ENCODE data around the gene CILP.
"Not testable (repeated sequence)": the region's sequence is repeated elsewhere in the genome, so short reads cannot be mapped to it uniquely, and the experiment has no call there.

CILP gene

DNA sequence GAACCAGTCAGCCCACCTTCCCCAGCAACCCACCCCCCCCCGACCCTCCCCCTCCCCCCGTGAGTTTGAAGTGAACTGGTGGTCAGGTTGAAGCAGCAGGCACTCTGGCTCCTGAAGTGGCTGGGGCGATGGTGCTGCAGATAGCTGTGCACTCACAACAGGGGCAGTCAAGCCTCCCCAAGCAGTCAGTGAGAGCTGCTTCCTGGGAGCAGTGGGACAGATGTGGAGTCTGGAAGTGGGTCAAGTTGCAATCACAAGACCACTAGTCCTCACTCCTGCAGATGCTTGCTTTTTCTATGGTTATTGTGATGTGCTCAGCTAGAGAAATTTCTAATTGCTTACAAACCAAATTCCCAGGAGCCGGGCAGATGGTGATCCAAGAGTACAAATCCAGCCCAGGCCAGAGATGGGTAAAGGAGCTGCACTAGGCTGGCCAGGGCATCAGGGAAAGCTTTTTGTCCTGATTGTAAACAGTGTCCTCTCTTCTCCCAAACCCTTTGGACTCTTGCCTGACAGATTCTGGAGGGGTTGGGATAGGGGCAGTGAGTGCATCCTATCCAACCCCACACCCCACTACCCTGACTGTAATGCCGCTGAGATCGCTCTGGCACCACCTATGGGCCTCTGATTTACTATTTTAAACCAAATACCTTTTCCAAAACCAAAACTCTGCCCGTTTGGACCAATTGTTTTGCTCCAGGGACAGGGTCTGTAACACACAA is 16.3 kb downstream of the CILP start:
- no peak for DNase-seq

DNA sequence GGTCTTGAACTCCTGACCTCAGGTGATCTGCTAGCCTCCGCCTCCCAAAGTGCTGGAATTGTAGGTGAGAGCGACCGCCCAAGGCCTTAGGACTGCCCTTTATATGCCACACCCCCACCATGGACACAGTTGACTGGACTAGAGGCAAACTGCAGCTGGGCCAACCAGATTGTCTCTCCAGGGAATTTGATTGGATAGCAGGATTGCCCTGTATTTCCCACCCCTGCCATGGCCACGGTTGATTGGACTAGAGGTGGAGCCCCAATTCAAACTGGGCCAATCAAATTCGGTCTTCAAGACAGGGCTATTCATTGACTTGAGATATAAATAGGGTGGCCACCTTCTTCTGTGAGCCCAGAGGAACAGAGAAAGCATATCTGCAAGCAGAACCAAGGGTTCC is 19.3 kb downstream of the CILP start:
- no peak for DNase-seq

DNA sequence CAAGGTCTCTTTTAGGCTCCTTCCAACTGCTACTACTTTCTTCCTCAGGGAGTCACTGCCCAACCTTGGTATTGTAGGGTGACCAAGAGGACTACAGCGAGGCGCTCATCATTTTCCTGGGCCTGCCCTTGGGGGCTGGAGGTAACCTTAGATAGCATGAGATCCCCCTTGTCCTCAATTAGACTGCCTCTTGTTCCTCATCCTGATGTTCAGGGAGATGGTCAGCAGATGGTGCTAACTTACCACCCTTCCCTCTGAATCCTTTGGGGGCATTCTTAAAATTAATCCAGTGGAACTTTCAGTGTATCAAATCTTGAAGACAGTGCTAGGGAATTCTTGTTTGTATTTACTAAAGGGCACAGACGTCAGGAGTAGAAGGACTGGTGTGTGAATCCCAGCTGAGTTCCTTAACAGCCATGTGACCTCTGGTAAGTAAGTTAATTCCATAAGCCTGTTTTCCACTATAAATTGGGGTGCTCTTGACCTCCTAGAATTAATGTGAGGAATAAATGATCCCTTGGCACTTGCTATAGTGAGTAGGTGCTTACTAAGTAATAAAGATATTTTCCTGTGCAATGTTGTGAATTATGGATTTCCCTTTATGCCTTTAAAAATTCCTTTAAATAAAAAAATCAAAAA is 22.1 kb downstream of the CILP start:
- DNase-seq, result peak in 1 of 2 donors; percentile 16

DNA sequence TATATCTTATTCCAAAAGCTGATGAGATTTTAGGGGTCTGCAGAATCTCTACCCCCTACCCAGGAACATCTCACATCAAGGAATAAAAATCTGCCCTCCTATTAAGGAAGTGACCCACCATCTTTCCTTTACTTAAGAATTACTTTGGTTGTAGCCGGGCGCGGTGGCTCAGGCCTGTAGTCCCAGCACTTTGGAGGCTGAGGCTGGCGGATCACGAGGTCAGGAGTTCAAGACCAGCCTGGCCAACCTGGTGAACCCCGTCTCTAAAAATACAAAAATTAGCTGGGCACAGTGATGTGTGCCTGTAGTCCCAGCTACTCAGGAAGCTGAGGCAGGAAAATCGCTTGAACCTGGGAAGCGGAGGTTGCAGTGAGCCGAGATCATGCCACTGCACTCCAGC is 22.8 kb downstream of the CILP start:
- not testable (repeated sequence) for DNase-seq

DNA sequence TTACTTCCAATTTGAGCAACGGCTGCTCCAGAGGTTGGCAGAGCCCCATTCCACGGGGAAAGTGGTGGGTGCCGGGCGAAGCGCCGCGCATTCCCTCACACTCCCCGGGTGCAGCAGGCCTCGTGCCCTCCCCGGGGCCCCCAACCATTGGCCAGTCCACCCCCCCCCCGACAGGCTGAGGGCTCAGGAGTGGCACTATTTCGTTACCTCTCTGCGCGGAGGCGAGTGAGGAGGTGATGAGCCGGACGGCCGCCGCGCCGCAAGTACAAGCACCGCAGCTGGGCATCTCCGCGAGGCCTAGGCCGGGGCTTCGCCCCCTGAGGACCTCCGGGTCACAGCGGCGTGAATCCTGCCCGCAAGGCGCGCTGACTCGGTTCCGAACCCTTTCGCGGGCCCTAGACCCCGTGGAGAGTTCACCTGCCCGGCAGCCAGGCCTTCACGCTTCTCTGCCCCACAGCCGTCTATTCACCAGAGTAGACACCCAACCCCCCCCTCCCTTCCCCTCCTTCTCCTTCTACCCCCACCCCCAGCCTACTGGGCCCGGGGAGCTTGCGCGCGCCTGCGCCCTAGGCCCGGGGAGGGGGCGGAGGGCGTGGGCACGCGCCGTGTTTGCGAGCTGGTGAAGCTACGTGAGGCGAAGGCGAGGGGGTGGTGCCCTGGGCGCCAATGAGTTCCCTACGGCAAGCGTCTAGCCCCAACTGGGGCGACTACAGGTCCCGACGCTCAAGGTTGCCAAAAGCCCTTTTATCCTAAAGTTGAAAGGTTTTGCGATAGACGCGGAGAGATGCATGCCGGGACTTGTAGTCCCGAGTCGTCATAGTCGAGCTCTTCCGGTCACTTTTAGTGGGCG is 26.2 kb downstream of the CILP start, which contains the start of gene CLPX:
Gene CLPX (minus strand): TSS at position 475 of the 850 bp plus-strand sequence. CDS start 189 bp downstream, at position 286.
- peak; percentile 93 to 96 for DNase-seq

DNA sequence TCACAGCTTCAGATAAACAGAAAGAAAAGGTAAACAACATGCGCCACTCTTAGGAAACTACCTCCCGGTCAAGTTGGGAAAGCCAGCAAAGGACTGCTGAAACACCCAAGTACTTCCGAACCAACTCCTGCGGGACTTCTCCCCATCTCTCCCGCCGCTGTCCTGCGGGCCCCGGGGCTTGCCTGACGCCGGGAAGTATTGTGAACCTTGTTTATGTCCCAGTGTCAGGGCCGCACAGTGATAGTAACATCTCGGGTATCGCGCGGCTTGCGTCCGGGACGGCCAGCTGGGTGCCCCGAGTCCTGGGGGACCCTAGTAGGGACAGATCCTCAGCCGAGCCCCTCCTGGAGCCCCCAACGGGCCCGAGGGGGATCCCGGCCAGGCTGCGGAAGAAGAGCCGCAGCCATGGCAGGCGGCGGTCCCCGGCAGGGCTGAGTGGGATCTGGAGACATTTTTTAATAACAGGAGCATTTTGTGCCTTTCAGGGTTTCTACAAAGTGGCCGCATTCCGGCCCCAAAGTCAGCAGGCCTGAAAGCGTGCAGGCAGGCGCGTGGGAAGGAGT is 26.9 kb downstream of the CILP start:
- peak; percentile 16 to 34 for DNase-seq

DNA sequence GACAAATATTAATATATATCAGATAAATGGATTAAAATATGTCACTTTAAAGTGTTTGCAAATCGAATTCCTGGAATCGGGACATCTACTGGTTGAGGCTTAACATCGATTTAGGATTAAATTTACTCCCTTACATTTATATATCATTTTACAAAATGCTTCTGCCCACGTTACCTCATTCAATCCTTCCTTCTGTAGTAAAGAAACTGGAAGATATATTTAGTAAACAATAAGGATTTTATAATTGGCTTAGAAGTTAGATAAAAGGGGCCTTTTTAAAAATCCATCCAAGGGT is 27.5 kb downstream of the CILP start:
- no peak for DNase-seq

DNA sequence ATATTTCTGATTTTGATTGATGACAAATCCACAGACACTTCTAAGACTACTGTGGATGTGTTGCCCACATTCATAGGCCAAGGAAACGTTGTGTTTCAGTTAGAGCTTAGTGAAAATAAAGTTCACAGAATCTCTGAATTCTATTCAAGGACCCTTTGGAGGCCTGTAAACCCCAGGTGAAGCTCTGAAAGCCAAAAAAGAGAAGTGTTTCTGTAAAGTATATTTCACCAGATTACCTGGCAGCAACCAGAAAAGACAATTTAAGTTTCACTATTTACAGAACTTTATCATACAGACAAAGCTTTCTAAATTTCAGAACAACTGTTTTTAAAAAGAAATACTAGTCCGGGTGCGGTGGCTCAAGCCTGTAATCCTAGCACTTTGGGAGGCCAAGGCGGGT is 28.7 kb downstream of the CILP start:
- no peak for DNase-seq

DNA sequence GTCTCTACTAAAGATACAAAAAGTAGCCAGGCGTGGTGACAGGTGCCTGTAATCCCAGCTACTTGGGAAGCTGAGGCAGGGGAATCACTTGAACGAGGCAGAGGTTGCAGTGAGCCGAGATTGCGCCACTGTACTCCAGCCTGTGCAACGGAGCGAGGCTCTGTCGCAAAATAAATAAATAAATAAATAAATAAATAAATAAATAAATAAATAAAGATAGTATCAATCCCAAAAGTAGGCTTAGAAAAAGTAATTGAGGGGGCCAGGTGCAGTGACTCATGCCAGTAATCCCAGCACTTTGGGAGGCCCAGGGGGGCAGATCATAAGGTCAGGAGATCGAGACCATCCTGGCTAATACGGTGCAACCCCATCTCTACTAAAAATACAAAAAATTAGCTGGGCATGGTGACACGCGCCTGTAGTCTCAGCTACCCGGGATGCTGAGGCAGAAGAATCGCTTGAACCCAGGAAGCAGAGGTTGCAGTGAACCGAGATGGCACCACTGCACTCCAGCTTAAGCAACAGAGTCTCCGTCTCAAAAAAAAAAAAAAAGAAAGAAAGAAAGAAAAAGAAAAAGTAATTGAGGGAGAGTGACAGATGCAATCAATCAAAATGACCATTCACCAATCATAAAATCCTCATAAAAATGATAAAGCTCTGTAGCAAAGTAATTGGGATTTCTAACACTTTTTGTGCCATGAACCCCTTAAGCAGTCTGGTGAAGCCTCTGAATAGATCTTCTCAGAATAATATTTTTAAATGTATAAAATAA is 29.5 kb downstream of the CILP start:
- DNase-seq, result not testable (repeated sequence)

DNA sequence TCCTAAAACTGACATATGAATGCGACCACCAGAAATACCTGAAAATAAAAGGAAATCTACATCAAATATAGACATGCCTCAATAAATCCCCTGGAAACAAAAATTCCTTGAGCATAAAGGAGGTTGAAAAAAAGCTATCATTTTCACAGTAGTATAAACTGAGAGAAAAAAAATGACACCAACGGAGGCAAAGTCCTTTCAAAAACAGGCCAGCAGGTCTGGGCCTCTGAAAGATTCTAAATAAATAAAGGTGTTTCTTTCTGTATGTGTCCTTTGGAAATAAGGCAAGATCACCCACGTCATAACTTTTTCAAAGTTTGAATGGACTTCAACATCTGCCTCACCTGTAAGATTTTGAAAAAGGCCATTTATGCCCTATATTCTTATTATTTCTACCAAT is 31.1 kb downstream of the CILP start:
- DNase-seq, result no peak

DNA sequence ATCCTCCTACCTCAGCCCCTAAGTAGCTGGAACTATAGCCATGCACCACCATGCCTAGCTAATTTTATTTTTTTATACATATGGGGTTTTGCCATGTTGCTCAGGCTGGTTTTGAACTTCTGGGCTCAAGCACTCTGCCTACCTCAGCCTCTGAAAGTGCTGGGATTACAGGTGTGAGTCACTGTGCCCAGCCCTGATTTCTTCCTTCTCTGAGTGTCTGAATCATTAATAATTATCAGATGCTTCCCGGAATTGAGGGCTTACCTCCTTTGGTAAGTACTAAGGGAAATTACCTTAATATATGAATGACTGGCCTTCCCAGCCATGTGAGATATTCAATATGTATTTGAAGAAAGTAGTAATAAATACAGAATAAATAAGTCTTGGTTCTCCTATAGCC is 33.4 kb downstream of the CILP start:
- DNase-seq, result no peak

DNA sequence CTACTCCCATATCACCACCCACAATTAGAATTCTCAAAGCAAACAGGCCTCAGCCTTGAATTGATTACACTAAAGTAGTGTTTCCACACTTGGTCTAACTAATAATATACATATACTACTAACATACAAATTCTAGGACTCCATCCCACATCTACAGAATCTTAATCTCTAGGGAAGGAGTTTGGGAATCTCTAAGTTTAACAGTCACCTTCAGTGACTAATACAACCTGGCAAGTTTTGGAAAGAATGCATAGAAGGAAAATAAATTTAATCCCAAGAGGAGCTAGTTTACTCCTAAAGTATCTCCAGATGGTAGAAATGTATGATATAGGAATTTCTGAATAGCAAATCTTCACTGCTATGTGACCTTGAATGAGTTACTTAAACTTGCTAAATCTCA is 35.2 kb downstream of the CILP start:
- no peak for DNase-seq

DNA sequence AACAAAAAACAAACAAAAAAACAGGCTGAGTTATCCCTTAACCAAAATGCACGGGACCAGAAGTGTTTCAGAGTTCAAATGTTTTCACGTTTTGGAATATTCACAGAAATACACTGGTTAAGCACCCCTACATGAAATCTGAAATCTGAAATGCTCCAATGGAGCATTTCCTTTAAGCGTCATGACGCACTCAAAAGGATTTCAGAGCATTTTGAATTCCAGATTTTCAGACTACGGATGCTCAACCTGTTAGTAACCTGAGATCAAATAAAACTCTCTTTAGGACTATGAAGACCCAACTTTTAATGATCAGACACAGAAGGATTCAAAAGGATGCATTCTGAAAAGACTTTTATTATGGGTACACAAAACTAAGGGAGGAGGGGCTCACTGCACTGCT is 35.8 kb downstream of the CILP start:
- no peak for DNase-seq

DNA sequence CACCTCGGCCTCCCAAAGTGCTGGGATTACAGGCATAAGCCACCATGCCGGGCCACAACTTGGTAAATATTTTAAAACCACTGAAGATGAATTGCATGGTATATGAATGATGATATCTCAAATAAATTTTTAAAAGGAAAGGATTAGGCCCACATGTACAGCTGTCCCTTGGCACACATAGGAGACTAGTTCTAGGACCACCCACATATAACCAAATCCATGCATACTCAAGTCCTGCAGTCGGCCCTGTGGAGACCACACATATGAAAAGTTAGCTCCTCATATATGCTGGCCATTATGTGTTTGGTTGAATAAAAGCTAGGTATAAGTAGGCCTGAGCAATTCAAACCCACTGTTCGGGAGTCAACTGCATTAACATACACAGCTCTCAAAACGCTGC is 36.8 kb downstream of the CILP start:
- DNase-seq, result no peak

DNA sequence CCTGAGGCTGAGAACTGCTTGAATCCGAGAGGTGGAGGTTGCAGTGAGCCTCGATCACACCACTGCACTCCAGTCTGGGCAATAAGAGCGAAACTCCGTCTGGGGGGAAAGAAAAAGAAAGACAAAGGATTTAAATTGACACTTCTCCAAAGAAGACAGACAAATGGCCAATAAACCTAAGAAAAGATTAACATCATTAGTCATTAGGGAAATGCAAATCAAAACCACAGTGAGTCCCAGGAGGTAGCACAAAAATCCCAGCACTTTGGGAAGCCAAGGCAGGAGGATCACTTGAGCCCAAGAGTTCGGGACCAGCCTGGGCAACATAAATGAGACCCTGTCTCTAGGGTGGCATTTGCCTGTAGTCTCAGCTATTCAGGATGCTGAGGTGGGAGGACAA is 38.7 kb downstream of the CILP start:
- no peak for DNase-seq

DNA sequence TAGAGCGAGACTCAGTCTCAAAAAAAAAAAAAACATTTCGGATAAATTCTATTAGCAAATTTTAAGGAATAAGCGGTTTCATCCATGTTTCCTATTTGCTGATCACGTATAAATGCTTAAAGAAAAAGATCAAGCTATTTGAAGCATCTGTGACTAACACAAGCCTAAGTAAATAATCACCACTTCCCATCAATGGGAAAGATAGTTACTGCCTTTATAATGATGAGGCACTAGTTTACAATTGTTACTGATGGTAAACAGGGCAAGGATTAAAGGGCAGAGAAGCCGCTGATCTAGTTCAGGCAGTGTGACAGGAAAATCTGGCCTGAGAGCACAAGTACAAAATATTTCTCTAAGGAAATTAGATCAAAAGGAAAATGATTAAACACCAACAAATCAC is 39.8 kb downstream of the CILP start:
- no peak for DNase-seq

DNA sequence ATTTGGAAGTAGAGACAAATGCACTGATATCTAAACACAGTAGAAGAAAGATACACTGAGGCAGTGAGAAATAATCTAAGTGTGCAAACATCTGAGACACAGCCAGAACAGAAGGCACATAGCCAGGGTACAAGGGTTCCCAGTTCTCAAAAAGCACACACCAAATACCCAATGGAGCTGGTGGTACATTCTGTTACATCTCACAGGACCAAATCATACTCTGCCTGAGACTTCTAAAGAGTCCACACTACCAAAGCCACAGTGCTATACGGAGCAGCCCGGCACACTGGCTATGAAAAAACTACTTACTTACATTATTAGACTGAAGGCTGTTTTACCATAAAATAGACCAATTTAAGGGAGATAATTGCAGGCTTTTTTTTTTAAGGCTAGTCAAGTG is 45.4 kb downstream of the CILP start:
- DNase-seq, result no peak

DNA sequence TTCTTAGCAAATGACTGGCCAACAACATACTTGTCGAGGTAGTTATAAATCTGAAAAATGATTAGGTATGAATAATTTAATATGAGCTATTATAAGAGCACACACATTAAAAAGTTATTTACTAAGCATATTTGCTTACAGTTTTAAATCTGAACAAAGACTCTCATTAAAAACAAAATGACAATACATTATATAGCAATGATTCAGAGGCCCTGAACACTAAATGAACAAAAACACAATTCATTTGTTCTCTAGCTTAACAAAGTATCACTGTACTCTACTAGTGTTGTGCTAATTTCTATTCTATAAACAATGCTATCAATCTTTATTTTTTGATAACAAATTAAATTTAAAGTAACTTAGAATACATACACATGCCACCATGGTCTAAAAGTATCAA is 47.1 kb downstream of the CILP start:
- no peak for DNase-seq

DNA sequence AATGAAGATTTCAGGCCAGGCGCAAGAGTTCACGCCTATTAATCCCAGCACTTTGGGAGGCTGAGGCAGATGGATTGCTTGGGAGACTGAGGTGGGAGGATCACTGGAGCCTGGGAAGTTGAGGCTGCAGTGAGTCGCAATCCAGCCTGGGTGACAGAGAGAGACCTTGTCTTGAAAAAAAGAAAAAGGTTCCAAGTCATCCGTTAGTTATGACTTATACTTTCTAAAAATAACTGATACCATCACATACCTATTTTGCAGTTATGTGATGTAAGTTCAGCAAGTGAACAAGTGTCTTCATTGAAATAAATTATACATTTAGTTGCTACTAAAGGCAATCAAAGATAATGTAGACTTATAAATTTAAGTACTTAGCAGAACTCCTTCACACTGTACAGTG is 48.2 kb downstream of the CILP start:
- no peak for DNase-seq

DNA sequence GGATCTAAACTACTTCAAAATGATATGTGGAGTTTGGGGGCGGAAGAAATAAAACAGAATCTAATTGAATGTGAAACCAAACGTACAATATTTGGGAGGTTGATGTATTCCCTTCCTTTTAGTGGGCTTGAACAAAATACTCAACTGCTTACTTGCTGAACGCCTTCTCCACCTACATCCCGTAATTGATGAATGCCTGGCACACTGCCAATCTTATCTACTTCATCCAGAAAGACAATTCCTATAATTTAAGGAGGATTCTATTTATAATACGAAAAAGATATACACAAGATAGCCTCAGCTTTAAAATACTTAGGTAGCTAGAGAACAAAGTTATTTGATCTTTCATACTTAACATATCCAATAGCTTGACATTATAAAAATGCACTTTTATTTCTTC is 54.6 kb downstream of the CILP start:
- DNase-seq, result no peak

DNA sequence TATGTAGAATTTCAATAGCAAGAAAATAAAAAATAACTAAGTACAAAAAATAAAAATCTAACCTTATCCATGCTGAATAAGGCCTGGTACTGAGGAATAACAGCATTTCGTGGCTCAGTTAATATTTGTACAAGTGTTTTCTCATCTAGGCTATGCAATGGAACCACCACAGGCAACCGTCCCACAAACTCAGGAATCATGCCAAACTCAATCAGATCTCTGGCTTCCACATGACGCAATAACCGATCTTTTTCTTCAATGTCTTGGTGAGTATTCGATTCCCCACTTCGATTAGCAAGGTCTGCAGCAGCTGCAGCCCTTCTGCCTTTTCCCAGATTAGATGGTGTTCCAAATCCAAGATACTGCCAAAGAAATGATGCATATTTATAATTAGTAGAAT is 56.6 kb downstream of the CILP start:
- no peak for DNase-seq

DNA sequence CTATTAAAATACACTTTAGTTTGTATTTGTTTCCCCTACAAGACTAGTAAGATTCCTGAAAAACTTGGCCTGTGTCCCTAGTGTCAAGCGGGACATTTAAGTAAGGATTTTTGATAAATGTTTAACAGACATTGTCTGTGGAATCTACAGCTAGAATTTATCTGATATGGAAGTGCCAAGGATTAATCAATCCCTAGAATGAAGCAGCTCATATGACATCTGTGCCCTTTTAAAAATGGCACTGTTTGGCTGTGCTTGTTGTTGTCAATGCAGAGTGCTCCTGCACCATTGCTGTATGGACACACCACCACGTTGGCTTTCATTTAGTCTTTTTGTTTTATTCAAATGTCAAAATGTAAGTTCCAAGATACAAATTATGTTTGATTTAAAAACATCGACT is 63.4 kb downstream of the CILP start:
- no peak for DNase-seq

DNA sequence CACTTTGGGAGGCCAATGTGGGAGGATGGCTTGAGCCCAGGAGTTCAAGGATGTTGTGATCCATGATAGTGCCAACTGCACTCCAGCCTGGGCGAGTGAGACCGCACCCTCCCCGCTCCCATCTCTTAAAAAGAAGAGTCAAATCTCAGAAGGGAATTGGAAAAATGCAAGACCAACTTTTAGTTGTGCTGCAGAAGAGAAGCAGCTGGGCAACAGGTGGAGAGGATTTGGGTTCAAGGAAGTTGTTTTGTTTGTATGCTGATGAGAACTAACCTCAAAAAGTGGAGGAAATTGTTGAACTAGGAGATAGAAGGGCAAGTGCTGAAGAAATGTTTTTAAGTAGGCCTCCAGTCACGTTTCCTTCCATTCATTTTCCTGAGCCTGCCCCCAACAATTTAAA is 64.8 kb downstream of the CILP start:
- DNase-seq, result no peak
